Peyer's patch (tissue), 4 donors: ENCODE data around the gene TMBIM6. TPM values are rescaled to one million over a fixed set of nuclear protein-coding genes. Genes with fewer than 3 reads are reported as not detected.

Experiments used
- DNase-seq, 3 donors: peaks; one replicate each; pipeline ENCODE4 v3.0.0-alpha.2; 2017 to 2019
- H3K27ac ChIP-seq, 4 donors: fragments of 200-600 bp; sonication (generic); one replicate each; pipeline ENCODE4 v1.5.1; 2016 to 2019
- H3K27me3 ChIP-seq, 2 donors: fragments of 200-600 bp; sonication (generic); one replicate each; pipeline ENCODE4 v1.5.1; 2019
- H3K36me3 ChIP-seq, 3 donors: fragments of 200-600 bp; sonication (generic); one replicate each; pipeline ENCODE4 v1.5.1; 2016 to 2019
- H3K4me1 ChIP-seq, 4 donors: fragments of 200-600 bp; sonication (generic); one replicate each; pipeline ENCODE4 v1.5.1; 2016 to 2019
- H3K4me3 ChIP-seq, 4 donors: fragments of 200-600 bp; sonication (generic); 1 replicate in 3 of 4; 2 replicates in 1 of 4; pipeline ENCODE4 v1.5.1; 2016 to 2019; ENCODE audit warnings: mild to moderate bottlenecking in 1 of 4
- H3K9me3 ChIP-seq, 4 donors: fragments of 200-600 bp; sonication (generic); one replicate each; pipeline ENCODE4 v1.5.1; 2016 to 2019; ENCODE audit warnings: mild to moderate bottlenecking in 1 of 4
- CTCF ChIP-seq, 6 experiments: fragments of 450-650 bp in 4 of 6; fragments of 200-600 bp in 2 of 6; sonication (generic) in 1 of 6; IDR thresholded peaks; one replicate each; pipeline ENCODE4 v1.5.1; 2017 to 2019; ENCODE audit warnings: antibody characterized with exemption in 6 of 6, mild to moderate bottlenecking in 3 of 6, moderate library complexity in 1 of 6
- POLR2A ChIP-seq, 2 donors: fragments of 450-650 bp; IDR thresholded peaks; one replicate each; pipeline ENCODE4 v1.5.1; 2017; ENCODE audit warnings: antibody characterized with exemption in 2 of 2, mild to moderate bottlenecking in 2 of 2, moderate library complexity in 2 of 2
- total RNA-seq, 4 donors: library from RNA; depleted of rRNA; stranded (reverse); fragments of >200 nt; gene quantifications; one replicate each; pipeline ENCODE4 v1.1.0, GENCODE V29; 2016

Gene TMBIM6
- total RNA-seq: 1,000 to 10,000 TPM in 1 of 4 donors, 100 to 1,000 TPM in 3; 104 to 1,479 (median 689) TPM

DNA sequence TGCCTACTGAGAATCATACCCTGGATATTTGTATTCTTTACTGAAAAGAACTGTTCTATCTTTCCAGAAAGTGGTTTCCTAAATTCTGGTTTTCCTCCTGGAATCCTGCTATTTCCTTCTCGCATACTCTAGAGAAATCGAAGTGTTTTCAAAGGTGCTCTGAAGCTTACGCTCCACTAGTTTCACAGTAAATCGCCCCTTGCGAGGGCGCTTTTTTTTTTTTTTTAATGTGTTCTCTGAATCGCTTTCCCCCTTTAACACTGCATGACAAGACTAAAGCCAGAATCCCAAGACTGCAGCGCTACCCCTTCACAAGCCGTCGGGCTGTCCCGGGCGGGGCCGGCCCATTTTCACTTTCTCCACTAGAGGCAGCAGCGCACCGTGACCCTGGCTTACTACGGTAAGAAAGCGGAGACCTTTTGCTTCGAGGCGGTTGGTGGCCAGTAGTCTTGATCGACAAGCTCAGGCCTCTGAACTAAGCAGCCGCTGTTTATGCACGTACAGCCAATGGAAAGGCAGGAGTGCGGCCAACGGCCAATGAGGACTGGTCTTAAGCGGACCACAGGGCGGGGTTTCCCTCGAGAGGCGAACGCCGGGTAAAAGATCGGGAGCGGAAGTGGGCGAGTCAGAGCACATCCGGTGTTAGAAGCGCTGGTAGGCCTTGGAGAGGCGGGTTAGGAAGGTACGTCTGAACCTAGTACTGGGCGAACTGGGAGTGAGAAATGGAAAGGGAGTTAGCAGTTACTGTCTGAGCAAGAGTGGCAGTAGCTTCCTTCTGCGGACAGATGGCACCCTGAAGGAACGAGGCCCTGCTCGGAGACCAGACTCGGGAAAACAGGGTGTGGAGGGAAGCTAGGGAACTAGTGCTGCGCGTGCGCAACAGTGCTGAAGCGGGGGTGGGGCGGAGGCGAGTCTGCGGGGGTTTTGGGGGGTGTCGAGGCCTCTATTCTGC lies at the start of gene TMBIM6:
TSS of gene TMBIM6 (plus strand) at position 628 of the 952 bp plus-strand sequence. CDS start 10,937 bp downstream, outside the sequence.
- H3K27ac ChIP-seq: peak within 1 kb of the TSS; percentile 92 to 99 (median 95)
- TF ChIP-seq CTCF (IDR thresholded peaks at IDR 0.05): peak; percentile 95 to 99 (median 98)
- TF ChIP-seq POLR2A (IDR thresholded peaks at IDR 0.05): peak; percentile 99 to 100
- H3K36me3 ChIP-seq: no peaks in the 10 kb centered on the region
- no peaks in the 10 kb centered on the region for H3K27me3 ChIP-seq
- peaks cover 0 to 37% (median 13%) of the 10 kb centered on the region in 4 donors for H3K4me1 ChIP-seq
- no peaks in the 10 kb centered on the region for H3K9me3 ChIP-seq
- peak within 1 kb of the TSS; percentile 64 to 76 (median 70) for H3K4me3 ChIP-seq
- peak; percentile 98 to 100 (median 99) for DNase-seq

DNA sequence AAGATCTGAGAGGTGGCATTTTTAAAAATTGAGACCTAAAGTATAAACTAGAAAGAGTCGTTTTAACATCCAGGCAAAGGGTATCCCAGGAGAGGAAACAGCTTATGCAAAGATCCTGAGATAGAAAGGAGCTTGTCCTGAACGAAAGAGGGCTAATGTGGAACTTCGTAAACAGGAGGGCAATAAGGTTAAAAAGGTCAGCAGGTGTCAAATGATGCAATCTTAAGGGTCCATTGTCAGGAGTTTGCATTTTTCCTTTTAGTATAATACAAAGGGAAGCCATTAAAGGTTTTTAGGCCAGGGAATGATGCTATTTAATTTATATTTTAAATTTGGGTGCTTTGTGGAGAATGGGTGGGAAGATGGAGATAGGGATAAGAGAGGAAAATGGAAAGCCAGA lies 48.5 kb upstream of the TMBIM6 start:
- H3K36me3 ChIP-seq: no peaks in the 10 kb centered on the region
- no peak for DNase-seq
- no peaks in the 10 kb centered on the region for H3K9me3 ChIP-seq
- H3K27ac ChIP-seq: no peak overlapping the region
- no peaks in the 10 kb centered on the region for H3K27me3 ChIP-seq
- peaks cover 0 to 5% (median 0%) of the 10 kb centered on the region in 4 donors for H3K4me1 ChIP-seq
- no peak for TF ChIP-seq POLR2A (IDR thresholded peaks at IDR 0.05)
- no peak for TF ChIP-seq CTCF (IDR thresholded peaks at IDR 0.05)
- no peak overlapping the region for H3K4me3 ChIP-seq

GRCh38 chr12:49693931-49694444 lies 47.4 kb upstream of the TMBIM6 start:
- Histone ChIP-seq H3K36me3 (no peaks in the 10 kb centered on the region), H3K4me1 (peaks cover 0 to 15% (median 5%) of the 10 kb centered on the region in 4 donors), H3K27me3 (no peaks in the 10 kb centered on the region), H3K9me3 (no peaks in the 10 kb centered on the region), H3K4me3 (no peak overlapping the region), H3K27ac (no peak overlapping the region)
- TF ChIP-seq CTCF (IDR thresholded peaks at IDR 0.05): no peak
- no peak for TF ChIP-seq POLR2A (IDR thresholded peaks at IDR 0.05)
- DNase-seq: no peak

- H3K9me3 ChIP-seq: no peaks in the 10 kb centered on the region
- H3K27me3 ChIP-seq: no peaks in the 10 kb centered on the region
- TF ChIP-seq POLR2A (IDR thresholded peaks at IDR 0.05) (no peak), CTCF (IDR thresholded peaks at IDR 0.05) (no peak)
- H3K27ac ChIP-seq: no peak overlapping the region
- H3K4me1 ChIP-seq: peaks cover 0 to 15% (median 5%) of the 10 kb centered on the region in 4 donors
- H3K36me3 ChIP-seq: no peaks in the 10 kb centered on the region
- no peak for DNase-seq
- H3K4me3 ChIP-seq: no peak overlapping the region
Measured at GRCh38 chr12:49696723-49697122, 44.6 kb upstream of the TMBIM6 start.

GRCh38 chr12:49697808-49698207 lies 43.5 kb upstream of the TMBIM6 start:
- Histone ChIP-seq H3K27ac (no peak overlapping the region), H3K36me3 (no peaks in the 10 kb centered on the region)

More at GRCh38 chr12:49697808-49698207, 43.5 kb upstream of the TMBIM6 start:
- Histone ChIP-seq H3K4me1 (peaks cover 0 to 19% (median 5%) of the 10 kb centered on the region in 4 donors), H3K9me3 (no peaks in the 10 kb centered on the region), H3K27me3 (no peaks in the 10 kb centered on the region), H3K4me3 (no peak overlapping the region)
- DNase-seq: no peak
- TF ChIP-seq POLR2A (IDR thresholded peaks at IDR 0.05): no peak
- TF ChIP-seq CTCF (IDR thresholded peaks at IDR 0.05): no peak
